Measurements from ENCODE around the gene TLCD3B.

Gene TLCD3B

DNA sequence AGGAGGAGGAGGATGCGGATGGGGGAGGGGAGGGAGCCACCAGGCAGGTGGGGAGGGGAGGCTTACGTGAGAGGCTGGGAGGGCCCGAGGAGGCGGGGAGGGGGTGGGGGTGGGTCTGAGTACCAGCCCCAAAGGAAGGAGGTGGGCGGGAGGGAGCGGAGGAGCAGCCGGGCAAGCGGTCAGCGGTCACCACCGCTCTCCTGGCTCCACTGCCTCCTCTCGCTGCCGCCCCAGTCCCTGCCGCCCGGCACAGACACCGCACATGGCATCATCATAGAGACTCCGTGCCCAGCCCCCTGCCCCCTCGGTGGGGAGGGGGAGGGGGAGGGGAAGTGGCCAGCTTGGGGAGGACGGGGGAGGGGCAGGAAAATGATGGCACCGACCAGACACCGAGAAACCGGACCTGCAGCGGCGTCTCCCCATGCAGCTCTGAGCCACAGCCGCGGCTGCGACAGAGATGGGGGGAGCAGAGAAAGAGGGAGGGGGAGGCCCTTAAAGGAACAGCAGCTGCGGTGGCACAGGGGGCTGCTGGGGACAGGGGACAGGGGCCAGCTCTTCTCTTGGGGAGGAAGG is at the start of gene TLCD3B:
TSS of gene TLCD3B (minus strand) at position 431 of the 573 bp plus-strand sequence. CDS start 744 bp downstream, outside the sequence.
- ATAC-seq: no peak
- Mint-ChIP-seq H3K27ac (no peak within 1 kb of the TSS), H3K4me1 (peaks cover 20% of the 10 kb centered on the region), H3K9me3 (no peaks in the 10 kb centered on the region), H3K4me3 (no peak within 1 kb of the TSS), H3K27me3 (peaks cover 100% of the 10 kb centered on the region), H3K36me3 (no peaks in the 10 kb centered on the region)

- H3K36me3 Mint-ChIP-seq: peaks cover 38% of the 10 kb centered on the region
- no peaks in the 10 kb centered on the region for H3K27me3 Mint-ChIP-seq
- no peak overlapping the region for H3K4me3 Mint-ChIP-seq
- no peak for ATAC-seq
- no peak overlapping the region for H3K27ac Mint-ChIP-seq
- H3K4me1 Mint-ChIP-seq: peaks cover 42% of the 10 kb centered on the region
- H3K9me3 Mint-ChIP-seq: no peaks in the 10 kb centered on the region
Measured at GRCh38 chr16:30079480-30079879, 48.4 kb upstream of the TLCD3B start.

- Mint-ChIP-seq H3K27me3 (no peaks in the 10 kb centered on the region), H3K4me3 (no peak overlapping the region), H3K36me3 (peaks cover 38% of the 10 kb centered on the region), H3K27ac (no peak overlapping the region), H3K4me1 (peaks cover 44% of the 10 kb centered on the region), H3K9me3 (no peaks in the 10 kb centered on the region)
- no peak for ATAC-seq
Measured at GRCh38 chr16:30078744-30079143, 47.7 kb upstream of the TLCD3B start.

GRCh38 chr16:30077656-30078055 is 46.6 kb upstream of the TLCD3B start:
- Mint-ChIP-seq H3K4me3 (no peak overlapping the region), H3K27me3 (no peaks in the 10 kb centered on the region), H3K4me1 (peaks cover 40% of the 10 kb centered on the region), H3K9me3 (no peaks in the 10 kb centered on the region), H3K27ac (no peak overlapping the region), H3K36me3 (peaks cover 31% of the 10 kb centered on the region)
- no peak for ATAC-seq

DNA sequence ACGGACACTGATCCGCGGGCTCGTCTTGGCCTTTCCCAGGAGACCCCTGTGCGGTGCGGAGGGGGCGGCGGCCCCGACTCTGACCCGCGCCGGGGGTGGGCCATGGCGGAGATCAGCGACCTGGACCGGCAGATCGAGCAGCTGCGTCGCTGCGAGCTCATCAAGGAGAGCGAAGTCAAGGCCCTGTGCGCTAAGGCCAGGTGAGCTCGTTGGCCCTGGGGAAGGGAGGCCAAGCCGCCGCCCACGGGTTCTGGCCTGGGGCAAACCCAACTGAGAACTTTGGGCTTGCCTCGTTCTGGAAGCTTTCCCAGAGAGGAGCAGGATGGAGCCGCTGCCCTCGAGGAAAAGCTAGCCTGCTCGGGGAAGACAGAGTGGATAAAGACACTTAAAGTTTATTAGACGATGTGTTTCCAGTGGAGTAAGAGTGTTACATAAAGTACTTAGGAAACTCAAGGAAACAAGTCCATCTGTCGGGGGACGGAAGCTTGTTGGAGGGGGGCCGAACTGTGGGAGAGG is 45.3 kb upstream of the TLCD3B start:
- Mint-ChIP-seq H3K4me3 (peak overlapping the region; percentile 80), H3K27ac (peak overlapping the region; percentile 85), H3K27me3 (no peaks in the 10 kb centered on the region), H3K9me3 (no peaks in the 10 kb centered on the region), H3K4me1 (peaks cover 34% of the 10 kb centered on the region), H3K36me3 (peaks cover 26% of the 10 kb centered on the region)
- ATAC-seq: peak; percentile 71

- H3K27me3 Mint-ChIP-seq: no peaks in the 10 kb centered on the region
- no peaks in the 10 kb centered on the region for H3K9me3 Mint-ChIP-seq
- peaks cover 26% of the 10 kb centered on the region for H3K36me3 Mint-ChIP-seq
- peak within 1 kb of the TSS; percentile 80 for H3K4me3 Mint-ChIP-seq
- ATAC-seq: peak; percentile 95
- H3K4me1 Mint-ChIP-seq: peaks cover 34% of the 10 kb centered on the region
- H3K27ac Mint-ChIP-seq: peak within 1 kb of the TSS; percentile 85
Measured at GRCh38 chr16:30075503-30076275, 44.6 kb upstream of the TLCD3B start, which contains the start of gene PPP4C. Gene PPP4C (plus strand): TSS chr16:30075994. CDS start chr16:30076378, 384 bp downstream.

DNA sequence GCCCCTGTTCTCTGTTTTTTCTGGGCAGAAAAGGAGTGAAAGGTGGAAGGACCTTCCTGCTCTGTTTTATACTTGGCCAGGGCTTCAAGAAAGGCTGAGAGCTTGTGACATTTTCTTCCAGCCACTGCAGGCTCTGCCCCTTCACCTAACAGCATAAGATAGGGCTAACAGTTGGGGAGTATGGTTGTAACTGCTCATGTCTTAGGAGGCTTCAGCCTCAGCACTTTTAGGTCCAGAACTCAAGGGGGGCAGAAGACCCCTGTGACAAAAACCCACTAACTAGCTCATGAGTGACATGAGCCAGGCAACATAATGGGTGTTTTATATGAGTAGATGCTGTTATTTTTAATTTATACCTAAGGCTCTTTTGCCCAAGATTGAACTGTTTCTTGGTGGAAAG is 39.4 kb upstream of the TLCD3B start:
- H3K27me3 Mint-ChIP-seq: no peaks in the 10 kb centered on the region
- H3K4me3 Mint-ChIP-seq: no peak overlapping the region
- peaks cover 45% of the 10 kb centered on the region for H3K4me1 Mint-ChIP-seq
- peaks cover 46% of the 10 kb centered on the region for H3K36me3 Mint-ChIP-seq
- no peak for ATAC-seq
- peak overlapping the region; percentile 48 for H3K27ac Mint-ChIP-seq
- H3K9me3 Mint-ChIP-seq: no peaks in the 10 kb centered on the region

DNA sequence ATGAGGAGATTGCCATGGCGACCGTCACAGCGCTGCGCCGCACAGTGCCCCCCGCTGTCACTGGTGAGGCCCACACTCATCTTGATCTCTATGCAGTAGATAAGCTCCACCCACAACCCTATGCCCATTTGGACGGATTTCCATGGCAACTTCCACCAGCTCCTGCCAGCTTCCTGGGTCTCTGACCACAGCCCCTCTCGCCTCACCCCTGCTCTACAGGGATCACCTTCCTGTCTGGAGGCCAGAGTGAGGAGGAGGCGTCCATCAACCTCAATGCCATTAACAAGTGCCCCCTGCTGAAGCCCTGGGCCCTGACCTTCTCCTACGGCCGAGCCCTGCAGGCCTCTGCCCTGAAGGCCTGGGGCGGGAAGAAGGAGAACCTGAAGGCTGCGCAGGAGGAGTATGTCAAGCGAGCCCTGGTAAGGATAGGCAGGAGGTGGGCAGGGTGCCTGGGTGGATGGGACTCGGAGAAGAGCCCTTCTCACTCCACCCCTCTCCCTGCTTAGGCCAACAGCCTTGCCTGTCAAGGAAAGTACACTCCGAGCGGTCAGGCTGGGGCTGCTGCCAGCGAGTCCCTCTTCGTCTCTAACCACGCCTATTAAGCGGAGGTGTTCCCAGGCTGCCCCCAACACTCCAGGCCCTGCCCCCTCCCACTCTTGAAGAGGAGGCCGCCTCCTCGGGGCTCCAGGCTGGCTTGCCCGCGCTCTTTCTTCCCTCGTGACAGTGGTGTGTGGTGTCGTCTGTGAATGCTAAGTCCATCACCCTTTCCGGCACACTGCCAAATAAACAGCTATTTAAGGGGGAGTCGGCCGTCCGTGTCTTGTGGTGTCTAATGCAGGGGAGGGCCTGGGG is 38.8 kb upstream of the TLCD3B start:
- peaks cover 41% of the 10 kb centered on the region for H3K4me1 Mint-ChIP-seq
- no peaks in the 10 kb centered on the region for H3K27me3 Mint-ChIP-seq
- no peak overlapping the region for H3K4me3 Mint-ChIP-seq
- ATAC-seq: no peak
- H3K36me3 Mint-ChIP-seq: peaks cover 46% of the 10 kb centered on the region
- no peaks in the 10 kb centered on the region for H3K9me3 Mint-ChIP-seq
- peak overlapping the region; percentile 48 for H3K27ac Mint-ChIP-seq

- Mint-ChIP-seq H3K27ac (no peak overlapping the region), H3K27me3 (no peaks in the 10 kb centered on the region), H3K4me1 (peaks cover 40% of the 10 kb centered on the region), H3K36me3 (peaks cover 46% of the 10 kb centered on the region), H3K4me3 (no peak overlapping the region), H3K9me3 (no peaks in the 10 kb centered on the region)
- no peak for ATAC-seq
Measured at GRCh38 chr16:30068750-30069610, 37.9 kb upstream of the TLCD3B start.

DNA sequence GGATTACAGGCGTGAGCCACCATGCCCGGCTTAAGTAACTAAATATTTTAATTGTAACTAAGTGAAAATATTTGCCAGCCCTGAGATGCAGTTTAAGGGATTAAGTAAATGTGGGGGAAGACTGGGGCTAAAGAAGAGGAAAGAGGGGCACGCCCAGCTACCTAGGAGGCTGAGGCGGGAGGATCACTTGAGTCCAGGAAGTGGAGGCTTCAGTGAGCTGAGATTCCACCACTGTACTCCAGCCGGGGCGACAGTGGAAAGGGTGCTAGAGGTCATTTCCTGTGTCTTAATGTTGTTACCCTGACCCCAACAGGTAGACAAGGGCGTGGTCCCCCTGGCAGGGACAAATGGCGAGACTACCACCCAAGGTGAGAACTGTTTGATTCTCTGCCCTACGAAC is 37.3 kb upstream of the TLCD3B start:
- peaks cover 46% of the 10 kb centered on the region for H3K36me3 Mint-ChIP-seq
- no peak overlapping the region for H3K27ac Mint-ChIP-seq
- H3K9me3 Mint-ChIP-seq: no peaks in the 10 kb centered on the region
- no peaks in the 10 kb centered on the region for H3K27me3 Mint-ChIP-seq
- no peak for ATAC-seq
- H3K4me1 Mint-ChIP-seq: peaks cover 46% of the 10 kb centered on the region
- H3K4me3 Mint-ChIP-seq: no peak overlapping the region

GRCh38 chr16:30067584-30067916 is 36.5 kb upstream of the TLCD3B start:
- no peaks in the 10 kb centered on the region for H3K27me3 Mint-ChIP-seq
- no peak for ATAC-seq
- H3K4me3 Mint-ChIP-seq: peak overlapping the region; percentile 99
- H3K36me3 Mint-ChIP-seq: peaks cover 46% of the 10 kb centered on the region
- peaks cover 47% of the 10 kb centered on the region for H3K4me1 Mint-ChIP-seq
- no peak overlapping the region for H3K27ac Mint-ChIP-seq
- no peaks in the 10 kb centered on the region for H3K9me3 Mint-ChIP-seq

DNA sequence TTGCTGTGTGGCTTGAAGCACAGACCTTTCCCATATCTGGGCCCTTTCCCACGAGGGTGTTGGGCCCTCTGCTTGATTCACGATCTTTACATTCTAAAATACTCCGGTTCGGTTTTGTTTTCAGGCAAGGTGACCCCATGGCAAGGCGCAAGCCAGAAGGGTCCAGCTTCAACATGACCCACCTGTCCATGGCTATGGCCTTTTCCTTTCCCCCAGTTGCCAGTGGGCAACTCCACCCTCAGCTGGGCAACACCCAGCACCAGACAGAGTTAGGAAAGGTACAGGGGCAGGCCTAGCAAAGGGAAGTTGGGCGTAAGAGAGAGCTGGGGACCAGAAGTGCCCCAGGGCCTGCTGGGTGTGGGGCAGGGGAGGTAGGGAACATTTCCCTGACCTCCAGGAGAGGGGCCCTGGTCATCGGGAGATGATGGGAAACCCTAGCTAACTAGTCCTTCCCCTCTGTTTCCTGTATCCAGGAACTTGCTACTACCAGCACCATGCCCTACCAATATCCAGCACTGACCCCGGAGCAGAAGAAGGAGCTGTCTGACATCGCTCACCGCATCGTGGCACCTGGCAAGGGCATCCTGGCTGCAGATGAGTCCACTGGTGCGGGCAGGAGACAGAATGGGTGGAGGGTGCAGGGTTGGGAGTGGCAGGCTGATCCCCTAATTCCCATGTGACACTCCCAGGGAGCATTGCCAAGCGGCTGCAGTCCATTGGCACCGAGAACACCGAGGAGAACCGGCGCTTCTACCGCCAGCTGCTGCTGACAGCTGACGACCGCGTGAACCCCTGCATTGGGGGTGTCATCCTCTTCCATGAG is 35.9 kb upstream of the TLCD3B start:
- Mint-ChIP-seq H3K27me3 (no peaks in the 10 kb centered on the region), H3K4me3 (peak overlapping the region; percentile 99), H3K36me3 (peaks cover 42% of the 10 kb centered on the region), H3K4me1 (peaks cover 47% of the 10 kb centered on the region), H3K27ac (peak overlapping the region; percentile 99), H3K9me3 (no peaks in the 10 kb centered on the region)
- ATAC-seq: no peak

GRCh38 chr16:30065943-30066760 is 35.1 kb upstream of the TLCD3B start:
- ATAC-seq: peak; percentile 0
- Mint-ChIP-seq H3K27me3 (no peaks in the 10 kb centered on the region), H3K36me3 (peaks cover 40% of the 10 kb centered on the region), H3K9me3 (no peaks in the 10 kb centered on the region), H3K4me1 (peaks cover 47% of the 10 kb centered on the region), H3K27ac (peak overlapping the region; percentile 99), H3K4me3 (peak overlapping the region; percentile 99)
